Large intestine (tissue), 3 donors: ENCODE results near the gene EHMT1. TPM values are rescaled to one million over a fixed set of nuclear protein-coding genes. Genes with fewer than 3 reads are reported as not detected.

Source experiments
- DNase-seq, 2 donors: peaks; one replicate each; pipeline versions ENCODE4 v3.0.0 to v3.0.0-alpha.2; 2013
- H3K27ac ChIP-seq: one replicate; pipeline ENCODE4 v1.5.1; 2013; ENCODE audit warnings: low read length
- H3K27me3 ChIP-seq: 2 replicates; pipeline ENCODE4 v1.6.1; 2013; ENCODE audit warnings: low read length; ENCODE audit not compliant: control insufficient read depth, insufficient read depth
- H3K36me3 ChIP-seq: 2 replicates; pipeline ENCODE4 v1.6.1; 2013; ENCODE audit warnings: low read length; ENCODE audit not compliant: control insufficient read depth, insufficient read depth
- H3K4me1 ChIP-seq: one replicate; pipeline ENCODE4 v1.6.1; 2013; ENCODE audit warnings: low read length; ENCODE audit not compliant: control insufficient read depth, insufficient read depth
- H3K4me3 ChIP-seq: one replicate; pipeline ENCODE4 v1.5.1; 2013; ENCODE audit warnings: low read length
- H3K9me3 ChIP-seq: one replicate; pipeline ENCODE4 v1.6.1; 2013; ENCODE audit warnings: mild to moderate bottlenecking, low read depth, low read length, moderate library complexity; ENCODE audit not compliant: control insufficient read depth
- WGBS: methylation state at CpG from one replicate; pipeline ENCODE4 v1.1.5; 2013; ENCODE audit warnings: low lambda C conversion rate; ENCODE audit not compliant: insufficient coverage; 5-methylcytosine and 5-hydroxymethylcytosine counted together
- polyA plus RNA-seq: library from polyadenylated mRNA; unstranded; fragments of 120-200 nt; gene quantifications from one replicate; pipeline ENCODE4 v1.2.1, GENCODE V29; 2013

EHMT1 gene
- polyA plus RNA-seq, 1 donor = 38.7 TPM

GRCh38 chr9:137797206-137798120 lies 178.7 kb downstream of the EHMT1 start:
- 100% methylated on average over 2 of the region's 19 CpGs for WGBS
- Histone ChIP-seq H3K36me3 (peaks cover 72% of the 10 kb centered on the region), H3K27ac (no peak overlapping the region), H3K4me3 (no peak overlapping the region), H3K4me1 (no peaks in the 10 kb centered on the region), H3K9me3 (no peaks in the 10 kb centered on the region), H3K27me3 (no peaks in the 10 kb centered on the region)
- no peak for DNase-seq

- DNase-seq = no peak
- Histone ChIP-seq H3K4me3 (no peak overlapping the region), H3K27me3 (no peaks in the 10 kb centered on the region), H3K9me3 (no peaks in the 10 kb centered on the region), H3K4me1 (no peaks in the 10 kb centered on the region), H3K27ac (no peak overlapping the region), H3K36me3 (peaks cover 73% of the 10 kb centered on the region)
- WGBS = no CpG with 5 or more reads among the region's 9 CpGs
Observed at GRCh38 chr9:137798142-137798541, 179.3 kb downstream of the EHMT1 start.

GRCh38 chr9:137798901-137799629 lies 180.3 kb downstream of the EHMT1 start:
- H3K36me3 ChIP-seq = peaks cover 77% of the 10 kb centered on the region
- no peak overlapping the region for H3K27ac ChIP-seq
- H3K4me3 ChIP-seq = no peak overlapping the region
- H3K9me3 ChIP-seq = no peaks in the 10 kb centered on the region
- H3K4me1 ChIP-seq = no peaks in the 10 kb centered on the region
- no peak for DNase-seq
- WGBS = no CpG with 5 or more reads among the region's 21 CpGs
- H3K27me3 ChIP-seq = no peaks in the 10 kb centered on the region

- no peak overlapping the region for H3K27ac ChIP-seq
- no CpG with 5 or more reads among the region's 12 CpGs for WGBS
- DNase-seq = no peak
- no peaks in the 10 kb centered on the region for H3K9me3 ChIP-seq
- peaks cover 74% of the 10 kb centered on the region for H3K36me3 ChIP-seq
- no peaks in the 10 kb centered on the region for H3K4me1 ChIP-seq
- no peak overlapping the region for H3K4me3 ChIP-seq
- H3K27me3 ChIP-seq = no peaks in the 10 kb centered on the region
Observed at GRCh38 chr9:137799630-137799983, 180.8 kb downstream of the EHMT1 start.

GRCh38 chr9:137800196-137801022 lies 181.6 kb downstream of the EHMT1 start:
- H3K9me3 ChIP-seq = no peaks in the 10 kb centered on the region
- no peak overlapping the region for H3K4me3 ChIP-seq
- H3K4me1 ChIP-seq = no peaks in the 10 kb centered on the region
- H3K27ac ChIP-seq = no peak overlapping the region
- H3K36me3 ChIP-seq = peaks cover 69% of the 10 kb centered on the region
- H3K27me3 ChIP-seq = no peaks in the 10 kb centered on the region
- no peak for DNase-seq
- no CpG with 5 or more reads among the region's 31 CpGs for WGBS

- Histone ChIP-seq H3K27ac (no peak overlapping the region), H3K4me3 (no peak overlapping the region), H3K4me1 (no peaks in the 10 kb centered on the region), H3K36me3 (peaks cover 64% of the 10 kb centered on the region), H3K27me3 (no peaks in the 10 kb centered on the region), H3K9me3 (no peaks in the 10 kb centered on the region)
- WGBS = no CpG with 5 or more reads among the region's 7 CpGs
- DNase-seq = no peak
Observed at GRCh38 chr9:137801023-137801319, 182.2 kb downstream of the EHMT1 start.

GRCh38 chr9:137802021-137802420 lies 183.2 kb downstream of the EHMT1 start:
- H3K4me3 ChIP-seq = no peak overlapping the region
- no CpG with 5 or more reads among the region's 4 CpGs for WGBS
- no peaks in the 10 kb centered on the region for H3K4me1 ChIP-seq
- no peak for DNase-seq
- no peaks in the 10 kb centered on the region for H3K27me3 ChIP-seq
- peaks cover 60% of the 10 kb centered on the region for H3K36me3 ChIP-seq
- no peak overlapping the region for H3K27ac ChIP-seq
- H3K9me3 ChIP-seq = no peaks in the 10 kb centered on the region

GRCh38 chr9:137802521-137803243 lies 183.9 kb downstream of the EHMT1 start:
- no peaks in the 10 kb centered on the region for H3K9me3 ChIP-seq
- no peaks in the 10 kb centered on the region for H3K4me1 ChIP-seq
- H3K36me3 ChIP-seq = peaks cover 61% of the 10 kb centered on the region
- H3K4me3 ChIP-seq = no peak overlapping the region
- no peaks in the 10 kb centered on the region for H3K27me3 ChIP-seq
- H3K27ac ChIP-seq = no peak overlapping the region
- no CpG with 5 or more reads among the region's 19 CpGs for WGBS
- DNase-seq = no peak

- no CpG with 5 or more reads among the region's 14 CpGs for WGBS
- Histone ChIP-seq H3K9me3 (peaks cover 13% of the 10 kb centered on the region), H3K4me3 (no peak overlapping the region), H3K36me3 (peaks cover 56% of the 10 kb centered on the region), H3K27ac (no peak overlapping the region), H3K4me1 (no peaks in the 10 kb centered on the region), H3K27me3 (no peaks in the 10 kb centered on the region)
- DNase-seq = no peak
Observed at GRCh38 chr9:137804908-137805630, 186.3 kb downstream of the EHMT1 start.
